NOMO-1 treated with dmso at 0.1 percent for 144 hours (cell line): Measurements from ENCODE around the gene RIBC1.
"Not testable (repeated sequence)": the region's sequence is repeated elsewhere in the genome, so short reads cannot be mapped to it uniquely, and the experiment has no call there.

Experiments
- DNase-seq: peaks from one replicate; lab custom pipeline; 2025; ENCODE audit not compliant: unreplicated experiment; lab: John Stamatoyannopoulos, UW

RIBC1 gene

DNA sequence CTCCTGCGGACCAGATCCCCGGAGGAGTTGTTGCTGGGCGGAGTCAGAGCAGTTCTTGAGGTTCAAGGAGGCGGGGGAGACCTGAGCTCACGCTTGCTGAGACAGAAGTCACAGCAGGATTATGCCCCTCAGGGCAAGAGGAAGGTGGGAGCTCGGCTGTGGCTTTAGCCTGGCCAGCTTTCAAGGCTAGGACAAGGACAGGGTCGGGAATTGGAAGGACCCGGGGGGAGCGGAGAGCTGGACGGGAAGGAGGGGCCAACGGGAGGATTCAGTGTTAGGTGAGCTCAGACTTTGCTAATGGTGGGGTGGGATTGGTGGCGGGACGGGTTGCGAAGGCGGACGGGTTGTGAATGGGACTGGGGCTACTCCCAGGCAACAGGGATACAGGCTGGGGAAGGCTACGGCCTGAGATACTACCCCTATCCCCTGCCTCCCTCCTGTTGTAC lies at the start of gene RIBC1:
RIBC1 (plus strand) TSS at position 13 of the 446 bp plus-strand sequence. CDS start 3,404 bp downstream, outside the sequence.
- DNase-seq: no peak

DNA sequence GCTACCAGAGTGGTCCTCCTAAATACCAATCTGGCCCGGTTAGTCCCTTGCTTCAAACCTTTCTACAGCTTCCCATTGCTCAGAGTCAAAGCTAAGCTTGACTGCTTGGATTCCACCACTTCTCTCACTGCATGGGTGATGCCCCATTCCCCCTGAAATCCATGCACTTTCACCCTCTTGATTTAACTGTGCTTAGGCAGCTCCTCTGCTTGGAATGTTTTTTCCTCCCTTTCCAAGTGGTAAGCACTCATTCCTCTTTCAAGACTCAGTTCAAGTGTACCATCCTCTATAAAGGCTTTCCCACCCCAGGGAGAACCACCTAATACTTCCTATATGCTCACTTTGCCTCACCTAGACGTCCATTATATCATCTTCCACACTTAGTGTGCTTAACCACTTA lies 49.4 kb upstream of the RIBC1 start:
- DNase-seq: no peak

DNA sequence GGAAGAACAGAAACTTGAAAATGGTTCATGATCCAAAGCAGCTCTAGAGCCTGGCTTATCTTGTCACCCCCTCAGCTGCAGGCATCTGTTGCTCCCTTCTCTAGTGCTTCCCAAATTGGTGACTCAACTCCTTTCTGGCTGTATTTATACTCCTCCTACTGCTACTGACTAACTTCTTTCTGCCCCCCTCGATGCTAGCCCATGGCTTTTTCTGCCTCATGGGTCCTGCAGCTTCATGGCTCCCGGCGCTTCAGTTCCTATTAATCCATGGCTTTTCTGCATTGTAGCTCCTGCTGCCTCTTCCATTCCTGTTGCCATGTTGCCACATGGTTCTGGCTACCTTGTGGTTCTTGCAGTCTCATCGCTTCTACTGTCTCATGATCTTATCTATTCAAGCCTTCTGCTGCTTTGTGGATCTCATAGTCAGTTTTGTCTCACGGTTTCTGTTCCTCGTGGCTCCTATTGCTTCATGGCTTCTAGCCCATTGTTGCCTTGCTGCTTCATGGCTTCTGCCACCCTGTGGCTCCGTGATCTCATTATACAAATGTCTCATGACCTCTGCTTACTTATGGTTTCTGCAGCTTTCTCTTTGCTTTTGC lies 48.4 kb upstream of the RIBC1 start:
- DNase-seq: peak; percentile 50

DNA sequence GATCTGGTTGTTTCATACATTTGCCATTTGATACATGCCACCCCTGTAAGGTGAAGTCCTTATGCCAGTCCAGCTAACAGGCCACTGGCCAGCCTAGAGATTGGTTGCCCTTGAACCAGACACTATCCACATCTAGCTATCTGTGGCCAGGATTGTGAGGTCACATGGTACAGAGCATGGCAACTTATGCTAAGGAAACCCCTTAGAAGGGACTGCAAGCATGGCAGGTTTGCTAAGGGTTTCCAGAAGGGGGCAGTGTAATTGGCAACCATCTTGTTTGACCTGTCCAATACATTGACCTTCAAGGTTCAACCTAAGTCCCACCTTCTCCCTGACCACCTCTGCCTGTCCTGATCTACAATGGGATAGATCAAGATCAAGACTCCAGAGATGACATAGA lies 47.8 kb upstream of the RIBC1 start:
- DNase-seq: no peak

DNA sequence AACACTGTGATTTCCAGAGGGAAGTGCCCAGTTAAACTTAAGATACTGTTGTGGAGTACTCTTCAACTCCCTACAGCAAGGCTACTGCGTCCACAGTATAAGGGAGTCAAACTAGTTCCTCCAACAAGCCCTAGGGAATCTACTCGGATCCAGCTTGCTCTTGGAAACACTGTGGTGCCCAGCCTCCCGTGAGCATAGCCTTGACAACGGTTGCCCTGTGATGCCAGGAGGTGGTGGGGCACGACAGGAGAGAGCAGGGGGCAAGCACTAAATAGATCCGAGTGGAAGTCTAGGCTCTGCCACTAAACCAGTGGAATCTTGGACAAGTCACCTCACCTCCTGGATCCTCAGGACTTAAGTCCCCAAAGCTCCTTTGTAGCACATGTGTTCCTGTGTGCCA lies 45.8 kb upstream of the RIBC1 start:
- DNase-seq: no peak

DNA sequence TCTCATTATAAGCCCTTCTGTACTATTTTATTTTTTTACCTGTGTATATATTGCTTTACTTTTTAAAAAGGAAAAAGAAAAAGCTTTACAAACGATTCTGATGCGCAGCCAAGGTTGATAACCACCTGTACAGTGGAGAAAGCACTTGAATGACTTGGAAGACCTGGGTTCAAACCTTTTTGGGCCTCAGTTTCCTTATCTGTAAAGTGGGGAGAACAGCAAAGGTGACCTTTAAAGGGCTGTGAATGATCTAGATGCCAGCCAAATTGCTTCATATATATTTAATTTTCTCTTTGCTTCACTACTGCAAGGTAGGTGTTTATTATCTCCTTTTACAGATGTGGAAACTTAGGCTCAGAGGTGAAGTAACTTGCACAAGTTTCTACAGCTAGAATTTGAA lies 45.2 kb upstream of the RIBC1 start:
- no peak for DNase-seq

DNA sequence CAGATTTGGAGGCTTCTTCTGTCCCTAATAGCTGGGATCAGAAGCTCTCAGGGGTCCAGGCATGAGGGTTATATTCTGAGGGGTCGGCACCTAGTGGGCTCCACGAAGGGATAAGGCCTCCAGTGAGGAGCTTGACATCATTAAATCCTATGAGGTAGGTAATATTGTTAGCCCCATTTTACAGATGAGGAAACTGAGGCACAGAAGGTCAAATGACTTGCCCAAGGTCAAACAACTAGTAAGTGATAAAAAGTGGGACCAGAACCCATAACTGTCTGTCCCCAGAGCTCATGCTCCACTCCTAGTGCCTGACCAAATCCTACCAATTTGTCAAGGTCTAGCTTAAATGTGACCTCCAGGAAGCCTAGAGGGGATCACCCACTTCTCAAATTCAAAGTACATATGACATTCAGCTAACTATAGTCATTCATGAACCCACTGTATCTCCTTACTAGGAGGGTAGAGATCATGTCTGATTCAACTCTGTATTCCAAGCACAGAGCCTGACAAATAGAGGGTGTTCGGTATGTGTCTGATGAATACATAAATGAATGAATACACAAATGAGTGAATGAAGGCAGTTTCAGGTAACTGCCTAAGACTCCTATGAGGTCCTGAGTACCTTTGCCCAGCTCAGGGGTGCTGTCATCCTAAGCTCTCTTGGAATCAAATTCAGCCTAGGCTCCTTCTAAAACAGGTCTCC lies 43.5 kb upstream of the RIBC1 start:
- no peak for DNase-seq

DNA sequence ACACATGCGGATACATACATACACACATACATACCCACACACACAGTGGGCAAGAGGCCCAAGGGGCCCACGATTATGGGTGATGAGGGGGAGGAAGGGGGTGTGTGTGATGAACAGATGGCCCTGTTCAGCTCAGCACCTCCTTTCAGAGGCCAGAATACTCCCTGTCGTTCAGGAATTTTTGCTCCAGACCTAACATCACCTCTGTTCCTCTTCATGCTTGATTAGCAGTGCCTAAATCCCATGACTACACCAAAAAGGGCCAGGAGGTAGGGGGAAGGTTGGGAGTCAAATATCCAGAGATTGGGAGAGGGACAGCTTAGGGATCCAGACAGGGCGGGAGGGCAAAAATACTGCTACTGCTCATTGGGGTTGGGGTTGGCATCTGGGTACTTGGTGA lies 42.9 kb upstream of the RIBC1 start:
- no peak for DNase-seq

DNA sequence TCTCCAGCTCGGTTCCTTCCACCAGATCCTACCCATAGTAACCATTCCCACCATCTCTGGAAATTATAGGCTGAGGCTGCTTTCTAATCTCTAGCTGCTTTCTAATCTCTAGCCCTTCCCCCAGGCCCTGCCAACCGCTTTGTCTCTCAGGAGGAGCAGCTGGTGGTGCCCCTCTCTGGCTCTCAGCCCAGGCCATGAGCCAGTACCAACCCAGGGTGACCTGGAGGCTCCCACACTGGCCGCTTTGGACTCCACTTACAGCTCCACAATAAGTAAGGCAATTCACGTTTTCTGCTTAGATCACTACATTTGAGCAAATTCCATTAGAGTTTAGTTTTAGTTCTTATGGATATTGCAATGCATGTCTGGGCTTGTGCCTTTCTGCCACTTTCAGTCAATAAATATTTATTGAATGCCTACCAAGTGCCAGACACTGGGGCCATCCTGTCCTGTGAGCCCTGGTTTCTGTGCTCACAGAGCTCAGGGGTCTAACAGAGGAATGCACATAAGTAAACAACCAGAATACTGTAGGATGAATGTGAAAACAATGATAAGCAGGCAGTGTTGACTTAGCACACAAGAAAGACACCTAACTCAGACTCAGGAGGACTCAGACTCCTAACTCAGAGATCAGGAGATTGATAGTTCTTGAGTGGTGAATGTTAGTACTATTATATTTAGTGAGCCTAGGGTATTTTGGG lies 39.1 kb upstream of the RIBC1 start:
- no peak for DNase-seq

DNA sequence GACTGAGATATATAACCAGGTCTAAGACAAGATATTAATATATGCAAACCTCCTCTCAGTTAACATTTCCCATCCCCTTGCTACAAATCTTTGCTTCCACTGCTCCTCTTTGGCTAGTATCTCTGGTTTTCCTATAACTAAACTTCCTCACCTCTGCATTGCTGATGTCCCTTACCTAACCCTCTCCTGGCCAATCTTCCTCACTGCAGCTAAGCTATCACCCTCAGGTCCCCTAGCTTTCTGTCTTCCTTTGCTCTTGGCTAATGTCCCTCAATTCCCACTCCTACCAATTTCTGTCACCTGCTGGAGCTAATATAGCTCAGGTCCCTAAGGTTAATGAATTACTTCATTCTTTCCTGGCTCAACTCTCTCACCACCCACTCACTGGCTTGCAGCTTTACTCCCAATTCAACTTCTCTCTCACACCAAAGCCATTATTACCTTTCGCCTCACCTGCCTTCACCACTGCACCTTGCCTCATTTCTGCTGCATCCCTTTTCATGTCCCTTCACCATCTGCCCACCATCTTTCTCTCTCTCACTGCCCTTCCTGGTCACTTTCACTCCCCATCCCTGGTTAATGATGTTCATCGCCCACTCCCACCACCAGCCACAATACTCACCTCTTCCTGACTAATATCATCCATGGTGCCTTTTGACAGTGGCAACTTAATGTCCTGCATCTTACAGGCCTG lies 26.9 kb upstream of the RIBC1 start:
- no peak for DNase-seq

DNA sequence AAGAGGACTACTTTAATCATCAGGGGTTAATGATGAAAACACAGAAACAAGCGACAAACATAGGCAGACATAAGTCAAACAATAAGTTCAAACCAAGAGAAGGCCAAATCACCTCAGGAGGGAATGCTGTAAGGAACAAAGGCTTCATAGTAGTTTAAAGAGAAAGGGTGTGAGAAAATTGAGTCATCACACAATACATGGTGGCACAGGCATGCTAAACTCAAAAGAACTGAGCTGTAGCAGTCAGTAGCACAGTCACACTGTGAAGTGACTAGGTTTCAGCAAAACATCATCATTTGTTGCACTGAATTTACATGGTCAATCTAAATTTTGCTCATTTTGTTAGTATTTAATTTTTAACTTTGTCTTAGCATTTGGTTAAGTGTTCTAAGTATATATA lies 24.5 kb upstream of the RIBC1 start:
- DNase-seq: no peak

DNA sequence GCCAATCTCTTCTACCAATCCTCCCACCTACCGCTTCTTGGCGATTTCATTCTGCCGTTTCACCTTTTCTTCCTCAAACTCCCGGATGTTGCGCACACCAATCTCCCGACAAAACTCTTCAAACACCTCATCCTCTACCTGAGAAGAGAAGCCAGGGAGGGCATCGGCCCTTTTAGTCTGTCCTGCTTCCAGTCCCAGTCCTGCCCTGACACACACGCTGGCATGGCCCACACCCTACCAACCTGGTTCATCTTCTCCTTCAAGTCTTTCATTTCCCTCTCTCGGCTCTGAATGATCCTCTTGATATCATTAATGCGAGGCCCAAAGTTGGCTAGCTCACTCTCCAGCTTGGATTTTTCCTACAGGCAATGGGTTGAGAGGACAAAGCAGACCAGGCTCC lies 19.1 kb upstream of the RIBC1 start:
- DNase-seq: no peak

DNA sequence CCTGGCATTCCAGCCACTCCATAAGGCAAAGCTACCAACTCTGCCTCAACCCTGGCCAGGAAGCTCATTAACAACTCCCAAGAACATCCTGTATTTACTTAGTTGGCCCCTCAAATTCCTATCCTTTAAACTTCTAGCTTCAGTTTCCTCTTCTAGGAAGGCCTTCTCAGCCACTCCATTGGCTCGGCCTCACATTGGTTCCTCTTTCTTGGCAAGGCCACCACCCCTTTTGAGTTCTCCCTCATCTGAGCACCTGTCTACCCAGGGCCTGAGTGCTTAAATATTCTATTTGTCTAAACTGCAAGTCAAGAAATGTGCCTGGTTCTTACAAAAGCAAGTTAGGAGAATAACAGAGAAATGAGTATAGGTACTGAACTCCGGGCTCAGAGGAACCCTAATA lies 10.2 kb upstream of the RIBC1 start:
- peak; percentile 27 for DNase-seq

DNA sequence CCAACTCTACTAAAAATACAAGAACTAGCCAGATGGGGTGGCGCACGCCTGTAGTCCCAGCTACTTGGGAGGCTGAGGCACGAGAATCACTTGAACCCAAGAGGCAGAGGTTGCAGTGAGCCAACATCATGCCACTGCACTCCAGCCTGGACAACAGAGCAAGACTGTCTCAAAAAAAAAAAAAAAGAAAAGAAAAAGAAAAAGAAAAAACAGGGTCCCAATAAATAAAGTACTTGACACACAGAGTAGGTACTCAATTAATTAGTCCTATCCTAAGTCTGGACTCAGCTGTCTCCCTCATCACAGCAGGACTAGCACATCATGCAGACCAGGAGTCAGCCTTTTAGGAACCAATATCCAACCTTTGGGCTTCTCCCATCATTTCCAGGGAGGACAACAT lies 2.3 kb upstream of the RIBC1 start:
- DNase-seq: not testable (repeated sequence)

DNA sequence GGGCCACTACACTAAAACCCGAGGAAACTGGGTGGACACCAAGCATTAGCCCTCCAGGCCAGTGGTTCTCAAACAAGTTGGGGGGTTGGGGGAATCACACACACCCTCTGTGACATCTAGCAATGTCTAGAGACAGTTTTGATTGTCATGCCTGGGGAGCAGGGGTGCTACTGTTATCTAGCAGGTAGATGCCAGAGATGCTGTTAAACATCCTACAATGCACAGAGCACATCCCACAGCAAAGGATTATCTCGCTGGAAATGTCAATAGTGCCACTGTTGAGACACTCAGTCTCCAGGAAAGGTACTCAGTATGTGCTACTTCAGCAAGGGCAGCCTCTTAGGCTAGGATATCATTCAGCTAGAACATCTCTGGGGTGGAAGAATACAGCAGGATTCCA lies 1.5 kb upstream of the RIBC1 start:
- no peak for DNase-seq

DNA sequence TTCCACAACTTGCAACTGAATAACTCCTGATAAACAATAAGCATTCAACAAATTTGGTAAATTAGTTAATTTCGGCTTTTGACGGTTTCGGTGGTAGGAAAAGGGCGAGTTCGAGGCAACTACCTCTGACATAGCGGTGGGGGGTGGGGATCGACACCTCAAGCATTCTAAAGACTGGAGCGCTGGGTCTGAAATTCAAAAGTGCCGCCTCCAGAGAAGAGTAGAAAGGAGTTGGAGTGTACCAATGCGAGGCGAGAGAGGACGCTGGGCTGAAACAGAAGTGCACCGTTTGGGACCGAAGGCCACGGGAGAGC lies 944 bp upstream of the RIBC1 start:
- no peak for DNase-seq

DNA sequence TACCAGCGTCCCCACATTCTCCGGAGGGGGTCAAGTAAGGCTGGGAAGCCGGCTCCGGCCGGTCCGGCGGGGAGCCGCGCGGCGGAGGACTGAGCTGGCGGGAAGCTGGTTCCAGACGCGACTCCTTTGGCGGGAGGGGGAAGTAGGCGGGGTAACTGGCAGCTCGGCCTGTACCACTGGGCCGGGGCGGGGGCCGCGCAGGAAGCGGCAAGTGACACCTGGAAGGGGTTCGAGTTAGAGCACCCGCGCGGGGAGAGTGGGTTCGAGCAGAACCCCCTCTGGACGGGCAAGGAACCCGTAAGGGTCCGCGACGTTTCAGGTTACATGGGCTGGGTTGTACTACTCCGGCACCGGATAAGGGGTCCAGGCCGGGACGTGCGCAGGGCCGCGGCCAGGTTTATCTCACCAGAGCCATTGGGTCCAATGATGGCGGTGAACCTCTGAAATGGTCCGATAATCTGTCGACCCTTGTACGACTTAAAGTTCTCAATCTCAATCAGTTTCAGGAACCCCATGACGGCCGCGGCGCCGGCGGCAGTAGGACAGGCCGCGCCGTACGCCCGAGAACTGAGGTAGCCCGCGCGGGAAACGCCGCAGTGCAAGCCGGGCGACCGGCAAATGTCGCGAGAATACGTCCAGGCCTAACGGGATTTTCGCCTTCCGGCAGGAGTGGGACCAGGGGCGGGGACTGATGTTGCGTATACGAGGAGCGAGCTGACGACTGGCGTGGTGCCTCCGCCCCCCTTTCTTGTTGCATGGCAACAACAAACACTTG lies 400 bp upstream of the RIBC1 start, which contains the start of gene SMC1A:
SMC1A (minus strand) TSS at position 569 of the 775 bp plus-strand sequence; CDS start at position 515, 54 bp downstream.
- peak; percentile 91 for DNase-seq

DNA sequence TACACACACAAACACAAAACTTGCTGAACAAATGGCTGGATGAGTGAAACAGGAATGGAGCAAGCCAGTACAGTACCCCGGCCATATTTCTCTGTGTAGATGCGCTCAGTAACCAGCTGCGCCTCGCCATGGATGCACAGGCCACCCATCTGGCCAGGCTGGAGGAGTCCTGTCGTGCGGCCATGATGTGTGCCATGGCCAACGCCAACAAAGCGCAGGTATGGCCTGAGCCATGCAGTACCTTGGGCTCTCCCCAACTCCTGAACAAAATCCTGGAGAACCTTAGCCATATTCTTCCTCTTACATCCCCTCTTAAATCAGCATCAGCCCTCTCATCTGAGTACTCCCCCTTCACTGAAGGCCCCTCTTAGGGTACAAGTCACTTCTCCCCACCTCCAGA lies 7.1 kb downstream of the RIBC1 start:
- no peak for DNase-seq

DNA sequence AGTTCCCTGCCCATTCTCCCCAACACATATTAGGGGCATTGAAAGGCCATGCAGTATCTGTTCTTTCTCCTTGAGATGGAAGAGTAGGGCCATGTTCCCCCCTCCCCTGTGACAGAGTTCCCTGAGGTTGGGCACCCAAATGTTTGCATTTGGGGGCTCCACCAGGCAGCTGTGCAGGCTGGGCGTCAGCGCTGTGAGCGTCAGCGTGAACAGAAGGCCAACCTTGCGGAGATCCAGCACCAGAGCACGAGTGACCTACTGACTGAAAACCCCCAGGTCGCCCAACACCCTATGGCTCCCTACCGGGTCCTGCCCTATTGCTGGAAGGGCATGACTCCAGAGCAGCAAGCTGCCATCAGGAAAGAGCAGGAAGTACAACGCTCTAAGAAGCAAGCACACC lies 7.6 kb downstream of the RIBC1 start:
- no peak for DNase-seq

DNA sequence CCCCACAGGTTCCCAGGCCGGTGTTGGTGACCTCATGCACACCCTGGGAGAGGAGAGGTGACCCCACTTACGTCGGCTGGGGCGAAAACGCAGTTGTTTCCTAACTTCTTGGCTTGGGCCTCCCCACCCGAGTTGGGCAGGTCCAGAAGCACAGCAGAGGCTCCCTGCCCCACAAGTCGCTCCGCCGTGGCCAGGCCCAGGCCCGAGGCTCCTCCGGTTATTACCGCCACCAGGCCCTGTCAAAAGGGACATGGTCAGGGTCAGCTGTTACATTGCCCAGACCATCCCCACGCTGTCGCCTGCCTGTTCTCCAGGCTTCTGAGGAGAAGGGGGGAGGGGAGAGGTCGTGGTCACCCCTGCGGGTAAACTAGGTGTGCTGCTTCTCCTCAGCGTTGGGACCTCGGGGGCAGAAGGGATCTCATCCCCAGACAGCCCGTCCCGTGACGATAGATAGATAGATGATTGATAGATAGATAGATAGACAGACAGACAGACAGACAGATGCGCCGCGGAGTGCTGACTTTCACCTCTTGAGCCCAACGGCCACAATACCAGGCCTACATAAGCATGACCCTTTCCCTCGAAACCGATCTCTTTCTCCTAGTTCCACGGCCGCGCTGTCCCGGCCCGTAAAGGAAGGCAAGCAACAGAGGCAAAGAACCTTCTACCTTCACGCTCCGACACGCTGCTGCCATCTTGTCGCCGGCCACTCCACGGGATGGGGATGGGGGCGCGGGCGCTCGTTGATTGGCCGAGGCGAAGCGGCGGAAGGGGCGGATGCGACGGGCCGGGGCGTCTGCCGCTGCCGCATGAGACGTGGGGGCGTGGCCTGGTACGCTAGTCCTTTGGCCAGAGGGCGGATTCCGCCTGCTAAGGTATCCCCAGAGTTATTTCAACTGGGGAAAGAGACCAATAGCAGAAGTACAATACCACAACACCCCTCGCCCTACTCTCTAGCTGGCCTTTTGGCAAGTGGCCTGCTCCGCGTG lies 11.3 kb downstream of the RIBC1 start, which contains the start of gene HSD17B10:
HSD17B10 (minus strand) TSS at position 720 of the 989 bp plus-strand sequence; CDS start at position 695, 25 bp downstream.
- DNase-seq: peak; percentile 75
